ENCODE data around the gene KIF1B. TPM values are rescaled to one million over a fixed set of nuclear protein-coding genes. Genes with fewer than 3 reads are reported as not detected.

The KIF1B gene
- total RNA-seq, 1 experiment from 2014 or later = 33.0 TPM

- no TSS peak for BruUV-seq (replicated peaks)
- CTCF ChIA-PET = no interaction called here
- POLR2A ChIA-PET = interaction anchor here (0.6 kb wide), 1 partner anchor 30 kb away, joined by 3 read pairs; no protein-coding TSS in a partner anchor
Observed at GRCh38 chr1:10236405-10237156, 26.2 kb downstream of the KIF1B start.

GRCh38 chr1:10237157-10237539 is 26.8 kb downstream of the KIF1B start:
- DNase-seq (ENCODE audit: low read depth, low spot score) (no peak), ATAC-seq (no peak)
- Histone ChIP-seq H3K27ac (ENCODE audit: low read length) (no peak overlapping the region), H3K4me1 (ENCODE audit: control insufficient read depth, insufficient read depth, low read length) (no peaks in the 10 kb centered on the region), H3K9me3 (ENCODE audit: control insufficient read depth, insufficient read depth, low read depth, low read length) (no peaks in the 10 kb centered on the region), H3K4me3 (ENCODE audit: low read depth in 2 of 2, low read length in 2 of 2) (no peak overlapping the region), H3K36me3 (ENCODE audit: control insufficient read depth, insufficient read depth, low read length) (no peaks in the 10 kb centered on the region), H3K27me3 (ENCODE audit: control insufficient read depth, insufficient read depth, low read length) (no peaks in the 10 kb centered on the region)
- ChIA-PET POLR2A (interaction anchor here (0.6 kb wide), 1 partner anchor 30 kb away, joined by 3 read pairs; no protein-coding TSS in a partner anchor), CTCF (no interaction called here)
- no peak for TF ChIP-seq REST (IDR thresholded peaks at IDR 0.05; ENCODE audit: insufficient read depth in 1 of 2, low read depth in 2 of 2, low read length in 1 of 2)
- TF ChIP-seq, protein P1, sequence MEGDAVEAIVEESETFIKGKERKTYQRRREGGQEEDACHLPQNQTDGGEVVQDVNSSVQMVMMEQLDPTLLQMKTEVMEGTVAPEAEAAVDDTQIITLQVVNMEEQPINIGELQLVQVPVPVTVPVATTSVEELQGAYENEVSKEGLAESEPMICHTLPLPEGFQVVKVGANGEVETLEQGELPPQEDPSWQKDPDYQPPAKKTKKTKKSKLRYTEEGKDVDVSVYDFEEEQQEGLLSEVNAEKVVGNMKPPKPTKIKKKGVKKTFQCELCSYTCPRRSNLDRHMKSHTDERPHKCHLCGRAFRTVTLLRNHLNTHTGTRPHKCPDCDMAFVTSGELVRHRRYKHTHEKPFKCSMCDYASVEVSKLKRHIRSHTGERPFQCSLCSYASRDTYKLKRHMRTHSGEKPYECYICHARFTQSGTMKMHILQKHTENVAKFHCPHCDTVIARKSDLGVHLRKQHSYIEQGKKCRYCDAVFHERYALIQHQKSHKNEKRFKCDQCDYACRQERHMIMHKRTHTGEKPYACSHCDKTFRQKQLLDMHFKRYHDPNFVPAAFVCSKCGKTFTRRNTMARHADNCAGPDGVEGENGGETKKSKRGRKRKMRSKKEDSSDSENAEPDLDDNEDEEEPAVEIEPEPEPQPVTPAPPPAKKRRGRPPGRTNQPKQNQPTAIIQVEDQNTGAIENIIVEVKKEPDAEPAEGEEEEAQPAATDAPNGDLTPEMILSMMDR (IDR thresholded peaks at IDR 0.05) = no peak
- no peak for TF ChIP-seq SIN3A (IDR thresholded peaks at IDR 0.05; ENCODE audit: borderline replicate concordance, insufficient read depth, low read depth, low read length)
- no peak for TF ChIP-seq POLR2AphosphoS5 (IDR thresholded peaks at IDR 0.05; ENCODE audit: low read depth, low read length)
- no peak for TF ChIP-seq TCF7L2 (IDR thresholded peaks at IDR 0.05; ENCODE audit: low read depth, low read length)
- BruUV-seq (replicated peaks) = TSS peak; percentile 40
- intact Hi-C loops (cut with micrococcal nuclease; ENCODE audit: unreplicated experiment) = no loop called here
- in situ Hi-C loops (cut with HindIII; ENCODE audit: low pct_unique_long_range_greater_than_20kb, low sequenced_read_pairs) = no loop called here

More at GRCh38 chr1:10236405-10237156, 26.2 kb downstream of the KIF1B start:
- Histone ChIP-seq H3K4me3 (ENCODE audit: low read depth in 2 of 2, low read length in 2 of 2) (no peak overlapping the region), H3K27ac (ENCODE audit: low read length) (no peak overlapping the region), H3K4me1 (ENCODE audit: control insufficient read depth, insufficient read depth, low read length) (no peaks in the 10 kb centered on the region), H3K27me3 (ENCODE audit: control insufficient read depth, insufficient read depth, low read length) (no peaks in the 10 kb centered on the region), H3K9me3 (ENCODE audit: control insufficient read depth, insufficient read depth, low read depth, low read length) (no peaks in the 10 kb centered on the region), H3K36me3 (ENCODE audit: control insufficient read depth, insufficient read depth, low read length) (no peaks in the 10 kb centered on the region)
- TF ChIP-seq POLR2AphosphoS5 (IDR thresholded peaks at IDR 0.05; ENCODE audit: low read depth, low read length) (no peak), SIN3A (IDR thresholded peaks at IDR 0.05; ENCODE audit: borderline replicate concordance, insufficient read depth, low read depth, low read length) (no peak), TCF7L2 (IDR thresholded peaks at IDR 0.05; ENCODE audit: low read depth, low read length) (no peak)
- TF ChIP-seq, protein P1 (IDR thresholded peaks at IDR 0.05) = no peak
- intact Hi-C loops (cut with micrococcal nuclease; ENCODE audit: unreplicated experiment) (no loop called here), in situ Hi-C loops (cut with HindIII; ENCODE audit: low pct_unique_long_range_greater_than_20kb, low sequenced_read_pairs) (no loop called here)
- DNase-seq (ENCODE audit: low read depth, low spot score) (no peak), ATAC-seq (no peak)

All from Panc1 (cell line).